Activated CD4-positive, alpha-beta T cell treated with anti-CD3 and anti-CD28 coated beads for 48 hours (primary cell): ENCODE data around the gene RPL7A.
"Not testable (repeated sequence)": the region's sequence is repeated elsewhere in the genome, so short reads cannot be mapped to it uniquely, and the experiment has no call there.

Experiments used
- DNase-seq: peaks from one replicate; pipeline ENCODE4 v3.0.0-alpha.2; 2020

RPL7A gene

GRCh38 chr9:133347985-133348717, at the start of gene RPL7A, which contains the start of gene MED22:
Gene RPL7A (plus strand): TSS chr9:133348218. CDS start chr9:133348244, 26 bp downstream.
Gene MED22 (minus strand): TSS chr9:133348131. CDS start chr9:133346662, 1,469 bp downstream.
- peak; percentile 96 for DNase-seq

GRCh38 chr9:133299996-133300395, 48.0 kb upstream of the RPL7A start:
- not testable (repeated sequence) for DNase-seq

- DNase-seq: no peak
Measured at GRCh38 chr9:133301253-133302230, 46.5 kb upstream of the RPL7A start.

GRCh38 chr9:133303266-133304157, 44.5 kb upstream of the RPL7A start:
- no peak for DNase-seq

- no peak for DNase-seq
Measured at GRCh38 chr9:133304158-133304470, 43.9 kb upstream of the RPL7A start.

GRCh38 chr9:133304477-133305377, 43.3 kb upstream of the RPL7A start:
- no peak for DNase-seq

GRCh38 chr9:133305731-133306130, 42.3 kb upstream of the RPL7A start:
- DNase-seq: no peak

GRCh38 chr9:133306242-133307204, 41.5 kb upstream of the RPL7A start:
- no peak for DNase-seq

GRCh38 chr9:133307301-133307700, 40.7 kb upstream of the RPL7A start:
- no peak for DNase-seq

GRCh38 chr9:133309608-133310007, 38.4 kb upstream of the RPL7A start:
- DNase-seq: no peak

GRCh38 chr9:133315997-133316396, 32.0 kb upstream of the RPL7A start:
- no peak for DNase-seq

GRCh38 chr9:133317551-133317950, 30.5 kb upstream of the RPL7A start:
- not testable (repeated sequence) for DNase-seq

- DNase-seq: no peak
Measured at GRCh38 chr9:133320421-133320881, 27.6 kb upstream of the RPL7A start.

GRCh38 chr9:133321411-133321935, 26.5 kb upstream of the RPL7A start:
- no peak for DNase-seq

GRCh38 chr9:133322701-133323100, 25.3 kb upstream of the RPL7A start:
- no peak for DNase-seq

GRCh38 chr9:133323211-133323610, 24.8 kb upstream of the RPL7A start:
- DNase-seq: no peak

- no peak for DNase-seq
Measured at GRCh38 chr9:133323991-133324703, 23.9 kb upstream of the RPL7A start.

- not testable (repeated sequence) for DNase-seq
Measured at GRCh38 chr9:133327021-133327420, 21.0 kb upstream of the RPL7A start.

GRCh38 chr9:133327834-133328484, 20.1 kb upstream of the RPL7A start:
- no peak for DNase-seq
